Activated CD4-positive, alpha-beta T cell treated with anti-CD3 and anti-CD28 coated beads, Interleukin-2, amount 10 ng/mL, durations not matched to agents 7 days and 5 days (primary cell): Measurements from ENCODE around the gene CFTR. TPM values are rescaled to one million over a fixed set of nuclear protein-coding genes. Genes with fewer than 3 reads are reported as not detected.

Experiments
- CTCF ChIA-PET: fragments of 350-600 bp; sonication (Branson Sonifier 250); formaldehyde crosslinking; loops from one replicate; lab custom pipeline; 2021; ENCODE audit warnings: antibody characterized with exemption; lab: Charles Lee
- POLR2A ChIA-PET: fragments of 350-600 bp; sonication (Branson Sonifier 250); formaldehyde crosslinking; loops from one replicate; lab custom pipeline; 2021; ENCODE audit warnings: antibody characterized with exemption; lab: Charles Lee
- DNase-seq: peaks from one replicate; pipeline ENCODE4 v3.0.0-alpha.2; 2020
- H3K27ac Mint-ChIP-seq: one replicate; pipeline ENCODE4 v1.8.0; 2021; ENCODE audit warnings: mild to moderate bottlenecking, moderate library complexity, mixed read lengths
- H3K27me3 Mint-ChIP-seq: one replicate; pipeline ENCODE4 v1.8.0; 2021; ENCODE audit warnings: mixed read lengths
- H3K36me3 Mint-ChIP-seq: one replicate; pipeline ENCODE4 v1.8.0; 2021; ENCODE audit warnings: low read depth, mixed read lengths
- H3K4me1 Mint-ChIP-seq: one replicate; pipeline ENCODE4 v1.8.0; 2021; ENCODE audit warnings: mixed read lengths
- H3K4me3 Mint-ChIP-seq: one replicate; pipeline ENCODE4 v1.8.0; 2021; ENCODE audit warnings: mild to moderate bottlenecking, moderate library complexity, mixed read lengths
- H3K9me3 Mint-ChIP-seq: one replicate; pipeline ENCODE4 v1.8.0; 2021; ENCODE audit warnings: mixed read lengths
- total RNA-seq, 2 experiments: library from RNA; stranded (reverse); gene quantifications; one replicate each; pipeline ENCODE4 v1.2.3, GENCODE V29; 2021

The CFTR gene
- total RNA-seq, 2 experiments from 2014 or later, result not detected

DNA sequence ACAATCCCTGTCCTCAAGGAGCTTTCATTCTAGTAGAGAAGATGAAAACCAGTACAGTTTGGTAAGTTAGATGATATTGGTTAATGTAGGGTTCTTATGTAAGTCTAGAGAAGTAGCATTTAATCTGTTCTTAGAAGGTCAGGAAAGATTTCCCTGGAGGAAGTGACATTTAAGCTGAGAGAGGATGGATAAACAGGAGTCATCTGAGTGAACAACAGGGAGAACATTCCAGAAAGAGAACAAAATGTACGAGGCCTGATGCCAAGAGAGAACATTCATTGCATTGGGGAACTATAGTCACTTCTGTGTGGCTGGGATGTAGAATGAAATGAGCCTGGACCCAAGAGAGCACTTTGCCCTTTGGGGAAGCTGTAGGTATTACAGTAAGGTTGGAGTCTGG is 88.0 kb downstream of the CFTR start:
- no peaks in the 10 kb centered on the region for H3K27me3 Mint-ChIP-seq

DNA sequence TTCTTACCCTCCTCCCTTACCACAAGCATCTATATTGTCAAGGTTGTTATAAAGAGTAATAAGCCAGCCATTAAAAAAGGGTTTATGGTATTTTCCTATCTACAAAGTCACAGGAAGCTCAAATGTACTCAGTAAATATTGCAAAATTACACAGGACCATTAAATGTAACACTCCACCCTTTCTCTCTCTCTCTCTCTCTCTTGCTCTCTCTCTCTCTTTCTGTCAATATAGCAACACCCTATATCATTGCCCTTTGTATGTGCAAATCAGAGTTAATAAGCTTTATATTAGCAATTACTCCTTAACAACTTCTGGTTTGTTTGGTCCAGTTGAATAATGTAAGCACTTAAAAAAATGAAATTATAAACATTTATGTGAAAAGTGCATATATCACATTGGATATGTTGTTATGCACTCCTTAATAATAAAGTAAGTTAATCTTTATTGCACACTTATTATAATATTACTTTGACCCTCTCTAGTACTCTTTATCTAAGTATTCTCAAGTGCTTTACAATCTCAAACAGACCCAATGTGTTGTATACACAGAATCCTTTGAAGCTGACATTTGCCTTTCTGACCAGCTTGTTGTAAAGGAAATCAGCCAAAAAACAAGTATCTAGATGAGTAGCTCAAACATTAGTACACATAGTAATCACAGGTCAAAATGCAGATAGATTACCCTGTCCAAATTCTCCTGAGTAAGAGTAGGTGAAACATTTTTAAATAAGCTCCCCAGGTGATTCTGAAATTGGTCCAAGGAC is 93.2 kb downstream of the CFTR start:
- no peaks in the 10 kb centered on the region for H3K9me3 Mint-ChIP-seq
- H3K4me1 Mint-ChIP-seq, result no peaks in the 10 kb centered on the region
- no peak overlapping the region for H3K27ac Mint-ChIP-seq
- no peaks in the 10 kb centered on the region for H3K27me3 Mint-ChIP-seq
- no peaks in the 10 kb centered on the region for H3K36me3 Mint-ChIP-seq
- no peak overlapping the region for H3K4me3 Mint-ChIP-seq
- ChIA-PET CTCF (no interaction called here), POLR2A (no interaction called here)
- no peak for DNase-seq

More for the DNA sequence above, 88.0 kb downstream of the CFTR start:
- no peaks in the 10 kb centered on the region for H3K9me3 Mint-ChIP-seq
- H3K4me3 Mint-ChIP-seq, result no peak overlapping the region
- no peak for DNase-seq
- H3K27ac Mint-ChIP-seq, result no peak overlapping the region
- CTCF ChIA-PET, result no interaction called here
- POLR2A ChIA-PET, result no interaction called here
- H3K4me1 Mint-ChIP-seq, result no peaks in the 10 kb centered on the region
- H3K36me3 Mint-ChIP-seq, result no peaks in the 10 kb centered on the region

DNA sequence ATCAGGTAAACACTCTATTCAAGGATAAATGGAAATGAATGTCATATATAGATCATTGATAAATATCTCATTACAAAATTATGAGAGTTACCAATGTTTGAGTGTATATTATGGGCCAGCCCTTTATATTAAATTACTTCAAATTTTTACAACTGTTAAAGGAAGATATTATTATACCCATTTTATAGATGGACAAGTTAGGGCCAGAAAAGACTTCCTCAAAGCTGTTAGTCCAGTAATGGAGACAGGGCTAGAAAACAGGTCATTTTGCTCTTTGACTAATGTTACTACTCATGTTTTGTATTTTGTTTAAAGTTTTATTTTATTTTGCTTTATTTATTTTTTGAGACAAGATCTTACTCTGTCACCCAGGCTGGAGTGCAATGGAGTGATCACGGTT is 101.6 kb downstream of the CFTR start:
- CTCF ChIA-PET, result interaction anchor here (0.7 kb wide), 1 partner anchor 1652 kb away, joined by 4 read pairs; no protein-coding TSS in a partner anchor
- H3K36me3 Mint-ChIP-seq, result no peaks in the 10 kb centered on the region
- POLR2A ChIA-PET, result no interaction called here
- no peak overlapping the region for H3K4me3 Mint-ChIP-seq
- H3K27ac Mint-ChIP-seq, result no peak overlapping the region
- no peak for DNase-seq
- no peaks in the 10 kb centered on the region for H3K9me3 Mint-ChIP-seq
- no peaks in the 10 kb centered on the region for H3K4me1 Mint-ChIP-seq
- no peaks in the 10 kb centered on the region for H3K27me3 Mint-ChIP-seq

DNA sequence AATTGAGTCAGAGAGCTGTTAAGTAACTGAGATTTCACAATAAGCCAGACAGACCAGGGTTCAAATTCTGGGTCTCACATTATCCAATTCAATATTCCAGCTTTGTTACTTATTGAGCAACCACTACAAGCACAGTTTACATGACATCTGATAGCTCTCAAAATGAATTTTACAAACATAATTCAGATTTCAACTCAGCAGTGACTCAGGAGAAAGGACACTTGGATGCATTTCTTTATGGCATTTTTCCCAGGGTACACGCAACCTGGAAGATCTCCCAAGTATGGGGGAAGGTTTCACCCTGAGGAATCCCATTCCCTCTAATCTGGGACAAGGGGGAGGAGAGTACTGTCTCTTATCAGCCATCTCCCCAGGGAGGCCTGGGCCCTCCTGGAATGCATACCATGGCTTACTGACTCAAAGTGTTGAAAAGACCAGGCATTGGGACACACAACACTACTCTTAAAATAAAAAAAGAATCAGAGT is 102.4 kb downstream of the CFTR start:
- Mint-ChIP-seq H3K36me3 (no peaks in the 10 kb centered on the region), H3K9me3 (no peaks in the 10 kb centered on the region), H3K4me3 (no peak overlapping the region), H3K4me1 (no peaks in the 10 kb centered on the region), H3K27me3 (no peaks in the 10 kb centered on the region), H3K27ac (no peak overlapping the region)
- ChIA-PET CTCF (no interaction called here), POLR2A (no interaction called here)
- DNase-seq, result no peak

DNA sequence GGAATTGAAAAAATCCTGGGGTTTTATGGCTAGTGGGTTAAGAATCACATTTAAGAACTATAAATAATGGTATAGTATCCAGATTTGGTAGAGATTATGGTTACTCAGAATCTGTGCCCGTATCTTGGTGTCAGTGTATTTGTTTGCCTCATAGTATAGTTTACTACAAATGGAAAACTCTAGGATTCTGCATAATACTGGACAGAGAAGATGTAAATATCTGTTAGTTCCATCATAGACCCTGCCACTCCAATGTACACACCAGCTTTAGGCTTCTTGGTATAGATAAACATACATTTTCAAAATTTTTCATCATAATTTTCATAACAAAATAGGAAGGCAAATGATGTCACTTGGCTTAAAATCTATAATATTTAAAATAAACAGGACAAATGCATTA is 108.1 kb downstream of the CFTR start:
- Mint-ChIP-seq H3K4me3 (no peak overlapping the region), H3K9me3 (no peaks in the 10 kb centered on the region), H3K4me1 (no peaks in the 10 kb centered on the region), H3K36me3 (no peaks in the 10 kb centered on the region), H3K27me3 (peaks cover 2% of the 10 kb centered on the region), H3K27ac (no peak overlapping the region)
- ChIA-PET POLR2A (no interaction called here), CTCF (no interaction called here)
- DNase-seq, result no peak

DNA sequence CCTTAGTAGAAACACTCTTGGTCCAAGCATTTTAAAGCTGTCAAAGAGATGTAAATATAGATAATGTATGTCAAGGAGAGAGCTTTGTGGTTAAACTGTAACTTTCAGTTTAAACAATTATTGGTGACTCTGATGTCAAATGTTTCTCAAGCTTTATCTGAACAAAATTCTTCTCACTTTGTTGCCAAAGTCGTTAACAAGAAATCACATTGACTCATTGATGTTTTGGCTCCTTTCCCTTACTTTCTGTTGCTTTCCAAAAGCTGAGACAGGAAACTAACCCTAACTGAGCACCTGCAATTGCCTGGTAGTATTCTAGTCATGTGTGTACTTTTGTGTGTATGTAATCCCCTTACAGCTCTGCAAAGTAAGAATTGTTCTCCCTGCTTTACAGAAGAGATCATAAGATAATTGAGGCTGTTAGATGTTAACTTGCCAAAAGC is 108.5 kb downstream of the CFTR start:
- Mint-ChIP-seq H3K9me3 (no peaks in the 10 kb centered on the region), H3K36me3 (no peaks in the 10 kb centered on the region), H3K4me1 (no peaks in the 10 kb centered on the region), H3K4me3 (no peak overlapping the region), H3K27ac (no peak overlapping the region), H3K27me3 (peaks cover 2% of the 10 kb centered on the region)
- ChIA-PET CTCF (no interaction called here), POLR2A (no interaction called here)
- no peak for DNase-seq

DNA sequence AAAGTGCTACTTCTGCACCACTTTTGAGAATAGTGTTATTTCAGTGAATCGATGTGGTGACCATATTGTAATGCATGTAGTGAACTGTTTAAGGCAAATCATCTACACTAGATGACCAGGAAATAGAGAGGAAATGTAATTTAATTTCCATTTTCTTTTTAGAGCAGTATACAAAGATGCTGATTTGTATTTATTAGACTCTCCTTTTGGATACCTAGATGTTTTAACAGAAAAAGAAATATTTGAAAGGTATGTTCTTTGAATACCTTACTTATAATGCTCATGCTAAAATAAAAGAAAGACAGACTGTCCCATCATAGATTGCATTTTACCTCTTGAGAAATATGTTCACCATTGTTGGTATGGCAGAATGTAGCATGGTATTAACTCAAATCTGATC is 110.4 kb downstream of the CFTR start:
- Mint-ChIP-seq H3K27me3 (peaks cover 2% of the 10 kb centered on the region), H3K27ac (no peak overlapping the region), H3K36me3 (no peaks in the 10 kb centered on the region), H3K4me3 (no peak overlapping the region), H3K4me1 (no peaks in the 10 kb centered on the region), H3K9me3 (no peaks in the 10 kb centered on the region)
- ChIA-PET POLR2A (no interaction called here), CTCF (no interaction called here)
- no peak for DNase-seq

DNA sequence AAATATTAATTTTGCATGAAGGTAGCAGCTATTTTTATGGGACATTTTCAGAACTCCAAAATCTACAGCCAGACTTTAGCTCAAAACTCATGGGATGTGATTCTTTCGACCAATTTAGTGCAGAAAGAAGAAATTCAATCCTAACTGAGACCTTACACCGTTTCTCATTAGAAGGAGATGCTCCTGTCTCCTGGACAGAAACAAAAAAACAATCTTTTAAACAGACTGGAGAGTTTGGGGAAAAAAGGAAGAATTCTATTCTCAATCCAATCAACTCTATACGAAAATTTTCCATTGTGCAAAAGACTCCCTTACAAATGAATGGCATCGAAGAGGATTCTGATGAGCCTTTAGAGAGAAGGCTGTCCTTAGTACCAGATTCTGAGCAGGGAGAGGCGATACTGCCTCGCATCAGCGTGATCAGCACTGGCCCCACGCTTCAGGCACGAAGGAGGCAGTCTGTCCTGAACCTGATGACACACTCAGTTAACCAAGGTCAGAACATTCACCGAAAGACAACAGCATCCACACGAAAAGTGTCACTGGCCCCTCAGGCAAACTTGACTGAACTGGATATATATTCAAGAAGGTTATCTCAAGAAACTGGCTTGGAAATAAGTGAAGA is 112.3 kb downstream of the CFTR start:
- peaks cover 2% of the 10 kb centered on the region for H3K27me3 Mint-ChIP-seq
- H3K4me1 Mint-ChIP-seq, result no peaks in the 10 kb centered on the region
- no peak overlapping the region for H3K4me3 Mint-ChIP-seq
- H3K36me3 Mint-ChIP-seq, result no peaks in the 10 kb centered on the region
- CTCF ChIA-PET, result no interaction called here
- POLR2A ChIA-PET, result no interaction called here
- H3K9me3 Mint-ChIP-seq, result peaks cover 3% of the 10 kb centered on the region
- DNase-seq, result no peak
- no peak overlapping the region for H3K27ac Mint-ChIP-seq

DNA sequence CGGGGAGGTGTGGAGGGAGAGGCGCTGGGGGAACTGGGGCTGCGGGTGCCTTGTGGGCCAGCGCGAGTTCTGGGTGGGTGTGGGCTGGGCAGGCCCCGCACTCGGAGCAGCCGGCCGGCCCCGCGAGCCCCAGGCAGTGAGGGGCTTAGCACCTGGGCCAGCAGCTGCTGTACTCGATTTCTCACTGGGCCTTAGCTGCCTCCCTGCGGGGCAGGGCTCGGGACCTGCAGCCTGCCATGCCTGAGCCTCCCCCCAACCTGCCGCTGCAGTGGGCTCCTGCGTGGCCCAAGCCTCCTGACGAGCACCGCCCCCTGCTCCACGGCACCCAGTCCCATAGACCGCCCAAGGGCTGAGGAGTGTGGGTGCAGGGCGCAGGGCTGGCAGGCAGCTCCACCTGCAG is 116.3 kb downstream of the CFTR start:
- peaks cover 3% of the 10 kb centered on the region for H3K9me3 Mint-ChIP-seq
- no peaks in the 10 kb centered on the region for H3K4me1 Mint-ChIP-seq
- ChIA-PET CTCF (no interaction called here), POLR2A (no interaction called here)
- H3K36me3 Mint-ChIP-seq, result no peaks in the 10 kb centered on the region
- no peak overlapping the region for H3K4me3 Mint-ChIP-seq
- H3K27ac Mint-ChIP-seq, result no peak overlapping the region
- no peaks in the 10 kb centered on the region for H3K27me3 Mint-ChIP-seq
- no peak for DNase-seq

DNA sequence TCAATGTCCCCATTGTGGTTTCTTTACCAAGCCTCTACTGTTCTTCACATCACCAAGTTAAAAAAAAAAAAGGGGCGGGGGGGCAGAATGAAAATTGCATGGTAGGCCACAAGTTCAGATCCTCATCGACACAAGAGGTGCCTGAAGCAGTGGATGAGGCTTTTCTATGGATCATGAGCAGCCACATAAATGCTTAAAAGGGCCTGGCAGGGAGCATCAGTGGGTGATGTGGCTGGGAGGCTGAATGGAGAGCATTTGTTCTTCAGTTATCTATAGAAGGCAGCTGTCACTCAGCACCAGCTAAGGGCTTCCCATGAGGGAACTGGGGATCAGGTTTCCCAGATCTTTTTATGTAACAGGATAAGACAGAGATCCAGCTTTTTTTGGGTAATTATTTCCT is 117.9 kb downstream of the CFTR start:
- DNase-seq, result no peak
- ChIA-PET CTCF (no interaction called here), POLR2A (no interaction called here)
- Mint-ChIP-seq H3K4me3 (no peak overlapping the region), H3K27me3 (no peaks in the 10 kb centered on the region), H3K4me1 (no peaks in the 10 kb centered on the region), H3K27ac (no peak overlapping the region), H3K9me3 (peaks cover 3% of the 10 kb centered on the region), H3K36me3 (no peaks in the 10 kb centered on the region)

DNA sequence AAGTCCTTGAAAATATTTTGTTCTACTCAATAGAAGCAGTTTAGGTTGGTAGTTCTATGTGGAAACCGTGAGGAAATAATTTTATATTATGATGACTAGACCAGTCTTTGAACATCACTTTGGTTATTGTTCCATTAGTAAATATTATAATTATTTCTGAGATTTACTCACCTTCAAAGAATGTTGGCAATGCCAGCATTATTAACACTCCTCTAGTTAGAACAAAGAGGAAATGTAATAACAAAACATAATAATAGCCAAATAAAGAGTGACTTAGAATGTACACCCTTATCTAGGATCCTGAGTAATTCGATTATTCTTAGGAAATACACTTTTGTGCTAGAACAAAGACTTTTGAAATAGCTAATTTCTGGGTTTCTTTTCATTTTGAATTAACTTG is 121.1 kb downstream of the CFTR start:
- Mint-ChIP-seq H3K4me3 (no peak overlapping the region), H3K36me3 (no peaks in the 10 kb centered on the region), H3K27me3 (no peaks in the 10 kb centered on the region), H3K4me1 (no peaks in the 10 kb centered on the region), H3K27ac (no peak overlapping the region), H3K9me3 (peaks cover 3% of the 10 kb centered on the region)
- no peak for DNase-seq
- ChIA-PET POLR2A (no interaction called here), CTCF (no interaction called here)

DNA sequence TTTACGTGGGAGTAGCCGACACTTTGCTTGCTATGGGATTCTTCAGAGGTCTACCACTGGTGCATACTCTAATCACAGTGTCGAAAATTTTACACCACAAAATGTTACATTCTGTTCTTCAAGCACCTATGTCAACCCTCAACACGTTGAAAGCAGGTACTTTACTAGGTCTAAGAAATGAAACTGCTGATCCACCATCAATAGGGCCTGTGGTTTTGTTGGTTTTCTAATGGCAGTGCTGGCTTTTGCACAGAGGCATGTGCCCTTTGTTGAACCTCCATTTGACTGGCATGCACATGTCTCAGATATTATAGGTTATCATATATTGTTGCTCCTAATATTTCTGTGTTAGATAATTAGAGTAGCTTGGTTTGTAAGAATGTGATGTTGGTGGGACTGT is 123.8 kb downstream of the CFTR start:
- DNase-seq, result no peak
- POLR2A ChIA-PET, result no interaction called here
- H3K36me3 Mint-ChIP-seq, result no peaks in the 10 kb centered on the region
- CTCF ChIA-PET, result no interaction called here
- no peak overlapping the region for H3K27ac Mint-ChIP-seq
- no peaks in the 10 kb centered on the region for H3K4me1 Mint-ChIP-seq
- H3K4me3 Mint-ChIP-seq, result no peak overlapping the region
- no peaks in the 10 kb centered on the region for H3K9me3 Mint-ChIP-seq
- no peaks in the 10 kb centered on the region for H3K27me3 Mint-ChIP-seq

DNA sequence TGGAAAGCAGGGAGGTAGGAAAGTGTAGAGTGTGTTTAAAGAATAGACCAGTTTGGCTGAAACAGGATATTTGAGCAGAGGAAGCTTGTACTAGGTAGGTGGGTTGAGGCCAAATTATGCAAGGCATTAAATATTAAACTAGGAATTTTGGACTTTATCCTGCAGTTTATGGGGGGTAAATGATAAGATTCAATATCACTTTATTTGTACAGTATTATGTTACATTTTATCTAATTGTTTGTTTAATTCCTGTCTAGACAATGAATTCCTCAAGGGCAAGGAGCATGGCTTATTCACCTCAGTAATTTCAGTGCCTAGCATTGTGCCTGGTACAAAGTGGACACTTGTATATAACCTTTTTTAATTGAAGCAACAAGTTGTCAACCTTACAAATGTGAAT is 125.9 kb downstream of the CFTR start:
- CTCF ChIA-PET, result no interaction called here
- no peak overlapping the region for H3K4me3 Mint-ChIP-seq
- no peak for DNase-seq
- no peaks in the 10 kb centered on the region for H3K36me3 Mint-ChIP-seq
- no peak overlapping the region for H3K27ac Mint-ChIP-seq
- no peaks in the 10 kb centered on the region for H3K9me3 Mint-ChIP-seq
- no peaks in the 10 kb centered on the region for H3K27me3 Mint-ChIP-seq
- H3K4me1 Mint-ChIP-seq, result no peaks in the 10 kb centered on the region
- POLR2A ChIA-PET, result no interaction called here
